ENCODE data around the gene ATP6AP2. TPM values are rescaled to one million over a fixed set of nuclear protein-coding genes. Genes with fewer than 3 reads are reported as not detected.
"Not testable (repeated sequence)": the region's sequence is repeated elsewhere in the genome, so short reads cannot be mapped to it uniquely, and the experiment has no call there.

Gene ATP6AP2, protein sequence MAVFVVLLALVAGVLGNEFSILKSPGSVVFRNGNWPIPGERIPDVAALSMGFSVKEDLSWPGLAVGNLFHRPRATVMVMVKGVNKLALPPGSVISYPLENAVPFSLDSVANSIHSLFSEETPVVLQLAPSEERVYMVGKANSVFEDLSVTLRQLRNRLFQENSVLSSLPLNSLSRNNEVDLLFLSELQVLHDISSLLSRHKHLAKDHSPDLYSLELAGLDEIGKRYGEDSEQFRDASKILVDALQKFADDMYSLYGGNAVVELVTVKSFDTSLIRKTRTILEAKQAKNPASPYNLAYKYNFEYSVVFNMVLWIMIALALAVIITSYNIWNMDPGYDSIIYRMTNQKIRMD
- 72.8 TPM for total RNA-seq

DNA sequence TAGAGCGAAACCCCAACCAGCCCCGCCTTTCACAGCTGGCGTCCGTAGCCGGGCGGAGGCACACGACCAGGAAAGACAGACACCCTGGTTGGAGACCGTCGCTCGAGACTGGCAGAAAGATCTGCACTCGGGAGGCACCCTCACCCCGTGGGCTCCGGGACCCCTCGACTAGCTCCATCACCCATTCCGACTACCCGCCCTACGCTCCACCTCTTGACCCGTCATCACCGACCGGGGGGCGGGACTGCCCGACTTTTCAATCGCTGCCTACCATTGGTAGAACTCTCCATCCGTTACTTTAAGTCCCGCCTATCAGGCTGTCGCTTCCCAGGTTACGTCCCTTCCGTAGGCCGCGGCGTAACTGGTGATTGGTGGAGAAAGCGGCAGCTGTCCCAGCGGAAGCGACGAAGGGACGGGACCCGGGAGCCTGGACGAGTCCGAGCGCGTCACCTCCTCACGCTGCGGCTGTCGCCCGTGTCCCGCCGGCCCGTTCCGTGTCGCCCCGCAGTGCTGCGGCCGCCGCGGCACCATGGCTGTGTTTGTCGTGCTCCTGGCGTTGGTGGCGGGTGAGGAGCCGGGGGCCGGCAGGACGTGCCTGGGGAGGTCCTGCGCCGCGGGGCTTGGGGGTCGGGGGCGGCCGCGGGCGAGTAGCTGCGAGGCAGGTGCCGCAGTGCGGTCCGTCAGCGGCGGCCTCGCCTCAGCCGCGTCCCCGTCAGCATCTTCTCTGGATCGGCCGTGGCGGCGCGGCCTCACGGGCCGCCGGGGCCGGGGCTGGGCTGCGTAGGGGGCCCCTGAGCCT is at the start of gene ATP6AP2:
ATP6AP2 (plus strand) TSS at position 434 of the 799 bp plus-strand sequence; CDS start at position 530, 96 bp downstream.
- peak; percentile 88 for DNase-seq

DNA sequence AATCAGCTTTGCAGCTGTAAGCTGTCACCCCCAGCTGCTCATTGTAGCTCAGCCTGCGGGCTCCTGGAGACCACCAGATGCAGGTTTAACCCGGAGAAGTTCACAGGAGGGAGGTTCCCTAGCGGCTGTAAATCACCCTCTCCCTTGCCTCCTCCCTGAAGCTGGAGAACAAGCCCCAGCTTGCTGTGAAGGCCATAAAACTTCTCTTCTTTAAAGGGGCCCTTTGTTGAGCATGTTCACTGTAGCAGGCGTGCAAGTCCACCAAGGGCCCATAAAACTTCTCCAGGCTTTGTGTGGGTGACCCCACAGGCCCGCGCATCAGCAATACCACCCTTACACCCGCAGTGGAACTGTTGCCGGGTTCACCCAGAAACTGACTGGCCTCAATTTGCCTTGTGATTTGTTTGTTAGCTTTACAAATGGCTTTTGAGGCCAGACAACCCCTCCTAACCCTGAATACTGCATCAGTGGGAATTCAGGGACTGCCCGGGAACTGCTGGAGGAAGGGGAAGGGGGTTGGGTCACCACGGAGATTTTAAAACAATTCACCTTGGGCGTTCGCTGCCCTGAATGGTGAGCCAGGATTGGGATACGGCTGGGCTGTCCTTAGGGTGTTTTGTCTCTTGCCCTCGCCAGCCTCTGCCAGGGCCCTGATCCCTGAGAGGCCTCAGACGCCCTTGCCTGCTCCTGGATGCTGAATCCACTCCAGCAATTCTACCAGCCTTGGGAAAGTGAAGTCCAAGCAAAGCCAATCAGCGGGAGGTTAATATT is 49.5 kb upstream of the ATP6AP2 start:
- DNase-seq: no peak

DNA sequence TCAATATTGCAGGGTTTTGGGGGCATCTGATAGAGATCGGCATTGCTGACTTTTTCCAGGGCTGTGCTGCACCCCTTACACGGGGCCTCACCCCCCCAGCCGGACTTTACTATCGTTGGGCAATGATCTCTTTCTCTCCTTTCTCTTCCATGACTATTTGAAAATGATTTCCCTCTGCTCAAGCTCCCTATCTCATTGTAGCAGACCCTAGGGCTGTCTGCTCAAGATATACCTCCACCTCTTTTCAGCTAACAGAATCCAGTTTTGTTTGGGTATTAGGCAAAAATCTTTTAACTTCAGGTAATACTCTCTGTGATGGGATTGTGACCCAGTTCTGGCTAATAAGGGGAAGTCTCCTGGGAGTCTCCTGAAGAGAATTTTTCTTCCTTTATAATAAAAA is 43.5 kb upstream of the ATP6AP2 start:
- DNase-seq: no peak

DNA sequence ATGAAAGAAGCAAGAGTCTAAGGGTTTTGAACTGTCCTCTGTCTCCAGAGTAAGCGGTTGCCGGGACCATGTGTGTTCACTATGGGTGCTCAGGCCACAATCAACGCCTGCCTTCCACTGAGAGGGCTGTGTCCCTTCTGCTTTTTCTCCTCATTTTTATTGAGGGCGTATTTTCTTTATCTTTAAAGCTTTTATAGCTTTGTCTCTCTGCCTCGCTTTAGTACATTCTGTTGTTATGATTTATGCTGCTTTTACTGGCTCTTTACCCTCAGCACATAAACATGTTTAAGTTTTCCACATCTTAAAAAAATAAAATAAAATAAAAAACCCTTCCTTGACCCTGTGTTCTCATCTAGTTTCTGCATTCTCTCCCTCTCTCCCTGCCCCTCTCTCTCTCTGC is 42.4 kb upstream of the ATP6AP2 start:
- DNase-seq: no peak

DNA sequence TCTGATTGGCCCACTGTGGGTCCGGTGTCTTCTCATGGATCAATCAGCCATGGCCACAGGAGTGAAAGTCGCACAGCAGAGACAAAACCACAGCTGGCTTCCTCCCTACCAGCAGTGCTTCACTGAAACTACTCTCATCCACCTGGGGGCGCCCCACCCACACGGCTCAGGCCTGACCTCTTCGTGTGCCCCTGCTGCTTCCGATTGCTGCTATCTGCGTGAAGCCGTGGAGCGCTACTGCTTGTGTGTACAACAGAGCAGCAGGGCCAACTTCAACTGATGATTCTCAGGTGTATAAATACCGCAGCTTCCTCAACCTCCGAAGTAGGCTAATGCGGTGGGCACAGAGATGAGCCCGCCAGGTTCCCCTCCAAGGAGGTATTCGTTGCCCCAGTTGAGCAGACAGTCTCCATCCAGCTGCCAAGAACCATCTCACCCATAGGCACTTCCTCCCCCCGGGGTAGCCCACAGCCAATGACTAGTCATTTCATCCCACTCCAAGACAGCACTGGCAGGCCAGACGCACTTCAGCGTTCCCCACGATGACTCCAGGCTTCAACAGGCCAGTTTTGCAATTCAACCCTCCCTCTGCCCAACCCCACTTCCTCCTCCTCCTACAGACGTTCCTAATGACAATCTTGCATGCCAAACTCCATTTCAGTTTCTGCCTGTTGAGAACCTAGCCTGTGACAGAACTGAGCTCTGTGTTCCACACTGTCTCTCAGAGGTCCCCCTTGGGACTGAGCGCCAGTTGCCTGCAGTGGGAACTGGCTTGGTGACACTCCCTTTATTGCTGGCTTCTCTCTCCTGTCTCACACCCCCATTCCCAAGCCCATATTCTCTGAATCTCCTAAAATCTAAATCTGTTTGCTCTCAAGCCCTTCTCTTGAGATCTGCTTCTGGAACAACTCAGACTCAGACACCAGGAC is 41.3 kb upstream of the ATP6AP2 start:
- peak; percentile 15 for DNase-seq

DNA sequence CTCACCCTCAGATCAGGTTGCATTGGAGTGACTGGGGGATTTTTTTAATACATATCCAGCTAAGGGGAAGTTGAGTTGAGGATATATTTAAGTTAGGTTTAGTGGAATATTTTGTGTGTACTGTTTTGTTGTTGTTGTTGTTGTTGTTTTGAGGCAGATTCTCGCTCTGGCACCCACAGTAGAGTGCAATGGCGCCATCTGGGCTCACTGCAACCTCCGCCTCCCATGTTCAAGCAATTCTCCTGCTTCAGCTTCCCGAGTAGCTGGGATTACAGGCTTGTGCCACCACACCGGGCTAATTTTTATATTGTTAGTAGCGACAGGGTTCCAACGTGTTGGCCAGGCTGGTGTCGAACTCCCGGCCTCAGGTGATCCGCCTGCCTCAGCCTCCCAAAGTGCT is 38.6 kb upstream of the ATP6AP2 start:
- DNase-seq: no peak

DNA sequence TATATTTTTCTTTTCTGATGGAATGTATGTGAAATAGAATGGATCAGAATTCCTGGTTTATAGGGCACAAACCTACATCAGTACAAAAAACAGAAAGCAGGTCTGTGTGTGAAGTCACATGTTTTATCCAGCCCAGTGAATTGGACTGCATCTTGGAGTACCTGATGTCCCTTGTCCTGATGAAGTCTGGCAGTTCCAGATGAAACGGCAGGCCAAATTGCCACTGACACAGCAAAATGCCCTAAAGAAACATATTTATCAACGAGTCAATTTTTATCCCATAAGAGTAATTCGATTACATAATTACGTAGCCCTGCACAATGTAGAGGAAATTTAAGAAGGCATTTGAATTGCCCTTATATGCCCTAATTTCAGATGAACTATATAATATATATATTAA is 37.8 kb upstream of the ATP6AP2 start:
- no peak for DNase-seq

DNA sequence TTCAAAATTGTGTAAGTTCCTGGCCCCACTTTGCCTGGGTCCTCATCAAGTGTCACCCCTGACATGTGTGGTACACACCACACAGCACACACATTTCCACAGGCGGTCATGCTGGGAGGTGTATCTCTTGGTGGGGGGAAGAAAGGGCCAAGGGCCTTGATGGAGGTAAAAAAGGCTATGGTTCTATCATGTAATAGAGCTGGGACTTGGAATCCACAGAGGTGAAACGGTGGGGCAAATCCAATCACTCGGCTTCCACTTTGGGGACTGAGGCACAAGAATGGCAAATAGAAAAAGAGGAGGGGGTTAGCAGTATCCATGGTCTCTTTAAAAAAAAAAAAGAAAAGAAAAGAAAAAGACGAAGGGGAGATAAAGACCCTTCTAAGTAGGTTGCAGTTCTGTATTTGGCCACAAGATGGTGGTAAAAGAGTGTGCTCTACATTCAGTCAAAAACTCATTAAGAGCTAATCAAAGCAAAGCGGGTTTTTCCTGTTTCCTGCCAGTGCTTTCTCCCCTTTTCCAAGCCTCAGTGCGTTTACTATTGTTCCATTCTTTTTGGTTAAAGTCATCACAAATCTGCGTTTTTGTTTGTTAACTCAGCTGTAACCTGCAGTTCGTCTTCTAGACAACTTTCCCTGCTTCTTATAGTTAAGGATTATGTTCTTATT is 37.0 kb upstream of the ATP6AP2 start:
- DNase-seq: peak; percentile 65

DNA sequence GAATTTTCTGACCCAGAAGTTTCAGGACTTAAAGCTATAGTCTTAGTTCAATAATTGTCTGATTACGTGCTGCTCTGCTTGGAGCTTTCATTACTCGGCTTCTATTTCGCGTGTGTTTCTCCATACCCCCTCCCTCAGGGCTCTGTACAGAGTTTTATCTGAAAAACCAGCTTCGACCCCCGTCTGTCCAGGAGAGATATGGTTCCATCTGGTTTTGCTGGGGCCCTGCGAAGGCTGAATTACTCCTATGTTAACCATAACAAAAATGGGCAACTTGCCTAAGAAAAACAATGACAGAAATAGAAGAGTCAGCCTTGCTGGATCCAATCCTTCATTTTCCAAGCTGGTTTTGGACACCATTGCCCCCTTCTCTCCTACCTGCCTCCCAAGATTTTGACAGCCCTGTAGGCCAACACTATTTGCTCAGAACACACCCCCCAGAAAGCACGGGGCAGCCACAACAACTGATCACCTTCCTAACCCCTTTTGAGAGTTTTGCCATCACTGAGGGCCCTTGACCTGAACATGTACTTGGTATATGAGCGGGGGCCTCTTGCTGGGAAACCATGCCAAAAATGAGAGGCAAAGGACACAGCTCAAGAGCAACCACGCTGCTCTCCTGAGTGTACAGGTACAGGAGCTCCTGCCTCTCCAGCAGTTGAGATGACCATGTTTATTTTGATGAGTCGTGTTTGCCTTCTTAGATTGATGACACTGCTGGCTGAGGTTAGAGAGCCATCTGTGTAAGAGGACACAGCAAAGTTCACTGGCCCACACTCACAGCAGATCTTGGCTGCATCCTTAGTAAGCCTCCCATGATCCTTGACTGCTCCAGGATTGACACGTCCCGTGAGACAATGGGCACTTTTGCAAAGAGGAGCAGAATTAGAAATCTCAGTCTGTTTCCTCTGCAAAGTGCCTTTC is 36.2 kb upstream of the ATP6AP2 start:
- DNase-seq: peak; percentile 65

DNA sequence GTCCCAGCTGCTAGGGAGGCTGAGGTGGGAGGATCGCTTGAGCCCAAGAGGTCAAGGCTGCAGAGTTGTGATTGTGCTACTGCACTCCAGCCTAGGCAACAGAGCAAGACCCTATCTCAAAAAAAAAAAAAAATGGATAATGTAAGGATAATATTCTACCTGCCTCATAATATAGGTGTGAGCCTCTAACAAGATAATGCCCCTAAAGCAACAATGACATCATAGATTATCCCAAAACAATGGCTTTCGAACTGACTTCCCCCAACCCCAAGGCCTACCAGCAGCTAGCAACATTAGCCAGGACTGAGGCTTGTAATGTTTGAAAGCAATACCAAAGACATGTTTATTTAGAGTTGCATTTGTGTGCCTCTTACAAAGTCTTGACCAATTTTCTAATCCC is 33.9 kb upstream of the ATP6AP2 start:
- DNase-seq: no peak

DNA sequence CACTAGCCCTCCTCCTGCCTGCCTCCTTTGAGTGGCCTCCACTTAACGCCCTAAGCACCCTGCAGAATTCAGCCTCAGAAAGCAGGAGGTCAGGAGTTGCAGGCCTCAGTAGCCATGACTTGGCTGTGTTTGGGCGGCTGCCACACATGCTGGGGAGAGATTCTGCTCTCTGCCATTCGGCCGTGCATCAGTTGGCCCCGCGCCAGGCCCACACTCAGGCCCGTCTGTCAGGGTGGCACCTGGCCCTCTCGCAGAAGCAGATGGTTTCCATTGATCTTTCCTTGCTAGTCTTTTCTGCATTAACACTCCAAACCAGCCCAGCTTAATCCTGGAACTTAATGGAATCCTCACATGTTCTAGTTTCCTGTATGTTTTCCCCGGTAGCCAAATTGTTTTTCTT is 30.7 kb upstream of the ATP6AP2 start:
- DNase-seq: no peak

DNA sequence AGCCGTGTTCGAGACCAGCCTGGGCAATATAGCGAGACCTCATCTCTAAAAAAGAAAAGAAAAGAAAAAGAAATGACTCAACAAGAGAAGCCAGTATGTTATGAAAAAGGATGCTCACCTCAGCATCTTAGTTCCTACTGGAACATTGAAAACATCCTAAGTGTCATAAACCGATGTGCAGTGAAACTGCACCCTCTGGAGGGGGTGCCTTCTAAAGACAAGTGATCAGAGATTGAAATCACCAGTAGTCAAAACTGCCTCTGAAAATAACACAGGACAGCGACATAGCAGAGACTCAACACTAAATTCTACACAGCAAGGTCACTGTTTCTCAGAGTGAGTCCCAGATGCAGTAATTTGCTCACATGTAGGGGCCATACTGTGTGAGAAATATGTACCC is 28.0 kb upstream of the ATP6AP2 start:
- DNase-seq: peak; percentile 4

DNA sequence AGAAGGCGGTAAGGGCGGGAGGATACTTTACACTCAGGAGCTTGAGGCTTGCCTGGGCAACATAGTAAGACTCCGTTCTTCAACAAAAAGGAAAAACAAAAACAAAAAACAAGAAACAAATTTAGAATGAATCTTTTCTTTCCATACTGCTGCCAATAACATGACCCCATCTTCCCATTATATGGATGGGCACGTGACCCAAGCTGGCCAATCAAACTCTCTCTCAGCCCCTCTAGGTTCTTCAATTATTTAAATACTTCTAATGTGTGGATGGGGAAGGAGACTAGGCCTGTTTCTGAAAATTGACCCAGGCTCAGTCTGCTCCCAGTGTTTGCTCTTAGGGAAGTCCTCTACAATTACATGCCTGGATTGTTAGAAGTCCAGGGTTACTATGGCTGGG is 22.2 kb upstream of the ATP6AP2 start:
- no peak for DNase-seq

DNA sequence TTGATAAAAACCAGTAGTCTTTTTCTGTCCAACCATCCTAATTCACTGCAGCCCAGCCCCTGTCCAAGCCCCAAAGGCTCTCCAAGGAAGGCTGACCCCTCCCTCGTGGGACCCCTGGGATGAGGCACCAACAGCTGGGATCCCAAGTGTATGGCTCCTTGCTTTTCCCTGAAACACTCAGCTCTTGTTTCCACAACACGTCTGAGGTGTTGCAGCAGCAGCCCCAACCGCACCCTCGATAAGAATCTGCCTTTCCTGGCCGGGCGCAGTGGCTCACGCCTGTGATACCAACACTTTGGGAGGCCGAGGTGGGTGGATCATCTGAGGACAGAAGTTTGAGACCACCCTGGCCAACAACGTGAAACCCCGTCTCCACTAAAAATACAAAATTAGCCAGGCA is 17.0 kb upstream of the ATP6AP2 start:
- DNase-seq: no peak

DNA sequence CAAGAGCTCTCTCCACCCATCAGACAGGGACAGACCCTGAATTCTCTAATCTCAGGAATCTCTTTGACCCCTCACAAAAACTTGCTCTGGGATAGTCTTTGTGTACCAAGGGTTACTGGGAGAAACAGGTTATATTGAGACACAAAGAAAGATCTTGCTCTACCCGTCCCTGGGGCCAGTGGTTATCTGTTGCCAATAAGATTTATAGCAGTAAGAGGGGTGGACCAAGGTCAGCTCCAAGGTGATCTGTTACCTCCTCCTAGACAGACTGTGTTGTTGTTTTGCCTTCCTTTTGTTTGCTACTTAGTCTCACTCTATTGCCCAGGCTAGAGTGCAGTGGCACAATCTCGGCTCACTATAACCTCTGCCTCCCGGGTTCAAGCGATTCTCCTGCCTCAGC is 16.3 kb upstream of the ATP6AP2 start:
- no peak for DNase-seq

DNA sequence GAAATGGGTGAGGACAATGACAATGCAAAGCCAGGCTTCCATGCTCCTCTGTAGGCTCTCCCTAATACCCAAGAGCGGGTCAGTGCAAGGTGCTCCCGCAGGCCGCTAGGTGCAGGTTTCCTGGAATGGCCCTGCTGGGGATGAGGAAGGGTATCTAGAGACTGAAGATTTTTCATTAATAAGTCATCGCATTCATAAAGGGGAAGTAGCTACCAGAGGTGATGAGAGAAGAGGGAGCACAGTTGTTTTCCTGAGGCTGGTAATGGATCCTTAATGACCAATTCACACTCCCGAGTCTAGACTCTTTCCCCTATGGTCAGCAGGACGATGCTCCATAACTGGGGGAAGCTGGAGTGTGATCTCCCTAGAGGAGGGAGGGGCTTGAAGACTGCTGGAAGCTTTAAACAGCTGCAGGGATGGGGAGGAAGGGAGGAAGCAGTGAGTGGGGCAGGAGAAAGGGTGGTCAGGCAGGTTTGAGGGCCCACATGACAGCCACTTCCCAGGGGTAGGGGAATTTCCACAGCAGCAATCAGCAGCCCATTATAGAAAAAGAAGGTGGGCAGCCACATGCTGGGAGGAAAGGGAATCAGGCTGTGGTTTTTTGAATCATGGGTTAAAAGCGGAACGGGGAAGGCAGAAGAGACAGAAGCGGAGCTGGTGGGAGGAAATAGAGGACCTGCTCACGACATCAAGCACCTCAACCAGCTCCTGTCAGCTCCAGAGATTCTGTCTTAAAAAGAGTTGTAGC is 10.2 kb upstream of the ATP6AP2 start:
- DNase-seq: no peak

DNA sequence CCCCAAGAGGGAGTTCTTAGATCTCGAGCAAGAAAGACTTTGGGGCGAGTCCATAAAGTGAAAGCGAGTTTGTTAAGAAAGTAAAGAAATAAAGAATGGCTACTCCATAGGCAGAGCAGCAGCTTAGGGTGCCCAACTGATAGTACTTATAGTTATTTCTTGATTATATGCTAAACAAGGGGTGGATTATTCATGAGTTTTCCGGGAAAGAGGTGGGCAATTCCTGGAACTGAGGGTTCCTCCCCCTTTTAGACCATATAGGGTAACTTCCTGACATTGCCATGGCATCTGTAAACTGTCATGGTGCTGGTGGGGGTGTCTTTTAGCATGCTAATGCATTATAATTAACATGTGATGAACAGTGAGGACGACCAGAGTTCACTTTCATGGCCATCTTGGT is 9.6 kb upstream of the ATP6AP2 start:
- DNase-seq: not testable (repeated sequence)

DNA sequence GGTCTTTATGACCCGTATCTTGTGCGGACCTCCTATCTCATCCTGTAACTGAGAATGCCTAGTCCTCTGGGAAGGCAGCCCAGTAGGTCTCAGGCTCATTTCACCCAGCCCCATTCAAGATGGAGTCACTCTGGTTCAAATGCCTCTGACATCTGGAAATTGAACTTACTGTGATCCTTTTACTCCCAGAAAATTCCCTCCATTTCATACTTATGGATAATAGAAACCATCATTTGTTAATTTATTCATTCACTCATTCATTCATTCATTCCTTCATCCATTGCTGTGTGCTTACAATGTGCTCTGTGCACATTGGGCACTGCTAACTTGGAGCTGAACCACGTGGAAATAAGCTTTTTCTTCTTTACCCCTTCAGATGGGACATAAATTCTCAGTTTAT is 9.2 kb upstream of the ATP6AP2 start:
- no peak for DNase-seq

DNA sequence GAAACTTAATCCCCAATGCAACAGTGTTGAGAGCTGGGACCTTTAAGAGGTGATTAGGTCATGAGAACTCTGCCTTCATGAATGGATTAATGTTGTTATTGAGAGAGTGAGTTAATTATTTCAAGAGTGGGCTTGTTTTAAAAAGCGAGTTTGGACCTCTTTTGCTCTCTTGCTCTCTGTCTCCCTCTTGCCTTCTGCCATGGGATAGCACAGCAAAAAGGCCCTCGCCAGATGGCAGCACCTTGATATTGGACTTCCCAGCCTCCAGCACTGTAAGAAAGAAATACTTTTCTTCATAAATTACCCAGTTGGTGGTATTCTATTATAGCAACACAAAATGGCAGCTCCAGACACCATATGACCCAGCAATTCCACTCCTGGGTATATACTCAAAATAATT is 7.0 kb upstream of the ATP6AP2 start:
- peak; percentile 25 for DNase-seq

Measured in skin of body (tissue), 2 donors.